Measurements from ENCODE around the gene WDR33.
"Not testable (repeated sequence)": the region's sequence is repeated elsewhere in the genome, so short reads cannot be mapped to it uniquely, and the experiment has no call there.

DNA sequence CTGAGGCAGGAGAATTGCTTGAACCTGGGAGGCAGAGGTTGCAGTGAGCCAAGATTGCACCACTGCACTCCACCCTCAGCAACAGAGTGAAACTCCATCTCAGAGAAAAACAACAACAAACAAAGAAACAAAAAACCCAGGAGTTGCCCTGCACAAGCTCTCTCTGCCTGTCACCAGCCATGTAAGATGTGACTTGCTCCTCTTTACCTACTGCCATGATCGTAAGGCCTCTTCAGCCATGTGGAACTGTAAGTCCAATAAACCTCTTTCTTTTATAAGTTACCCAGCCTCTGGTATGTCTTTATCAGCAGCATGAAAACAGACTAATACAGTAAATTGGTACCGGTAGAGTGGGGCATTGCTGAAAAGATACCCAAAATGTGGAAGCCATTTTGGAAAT is 15.7 kb upstream of the WDR33 start:
- TF ChIP-seq, protein P1, sequence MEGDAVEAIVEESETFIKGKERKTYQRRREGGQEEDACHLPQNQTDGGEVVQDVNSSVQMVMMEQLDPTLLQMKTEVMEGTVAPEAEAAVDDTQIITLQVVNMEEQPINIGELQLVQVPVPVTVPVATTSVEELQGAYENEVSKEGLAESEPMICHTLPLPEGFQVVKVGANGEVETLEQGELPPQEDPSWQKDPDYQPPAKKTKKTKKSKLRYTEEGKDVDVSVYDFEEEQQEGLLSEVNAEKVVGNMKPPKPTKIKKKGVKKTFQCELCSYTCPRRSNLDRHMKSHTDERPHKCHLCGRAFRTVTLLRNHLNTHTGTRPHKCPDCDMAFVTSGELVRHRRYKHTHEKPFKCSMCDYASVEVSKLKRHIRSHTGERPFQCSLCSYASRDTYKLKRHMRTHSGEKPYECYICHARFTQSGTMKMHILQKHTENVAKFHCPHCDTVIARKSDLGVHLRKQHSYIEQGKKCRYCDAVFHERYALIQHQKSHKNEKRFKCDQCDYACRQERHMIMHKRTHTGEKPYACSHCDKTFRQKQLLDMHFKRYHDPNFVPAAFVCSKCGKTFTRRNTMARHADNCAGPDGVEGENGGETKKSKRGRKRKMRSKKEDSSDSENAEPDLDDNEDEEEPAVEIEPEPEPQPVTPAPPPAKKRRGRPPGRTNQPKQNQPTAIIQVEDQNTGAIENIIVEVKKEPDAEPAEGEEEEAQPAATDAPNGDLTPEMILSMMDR (IDR thresholded peaks at IDR 0.05; ENCODE audit: low read length), result not testable (repeated sequence)
- not testable (repeated sequence) for TF ChIP-seq EZH2 (IDR thresholded peaks at IDR 0.05; ENCODE audit: borderline replicate concordance, low read length)

Measured in OCI-LY1 (cell line).